GM23248 (cell line): ENCODE data around the gene CHMP4A.

Experiments
- EZH2 ChIP-seq: fragments of 200-600 bp; sonication (generic); IDR thresholded peaks from 2 replicates; pipeline ENCODE4 v1.6.1; 2018; ENCODE audit warnings: antibody characterized with exemption, mild to moderate bottlenecking; ENCODE audit not compliant: insufficient read depth, poor library complexity, severe bottlenecking
- EZH2phosphoT487 ChIP-seq: fragments of 200-600 bp; sonication (generic); IDR thresholded peaks from 2 replicates; pipeline ENCODE4 v1.6.1; 2018; ENCODE audit warnings: antibody characterized with exemption, moderate library complexity, mild to moderate bottlenecking, low read depth; ENCODE audit not compliant: insufficient read depth

- TF ChIP-seq EZH2 (no peak), EZH2phosphoT487 (no peak)
These were observed 48.7 kb upstream of the CHMP4A start for GRCh38 chr14:24261969-24262327.
